GM20431 (cell line): ENCODE data around the gene MZF1.

Experiments used
- in situ Hi-C: fragments of 300-500 bp; cut with MseI, MboI; formaldehyde crosslinking; loops from one replicate; pipeline ENCODE4 v1.15.0; 2020; ENCODE audit warnings: low sequenced_read_pairs; ENCODE audit not compliant: unreplicated experiment

Gene MZF1

DNA sequence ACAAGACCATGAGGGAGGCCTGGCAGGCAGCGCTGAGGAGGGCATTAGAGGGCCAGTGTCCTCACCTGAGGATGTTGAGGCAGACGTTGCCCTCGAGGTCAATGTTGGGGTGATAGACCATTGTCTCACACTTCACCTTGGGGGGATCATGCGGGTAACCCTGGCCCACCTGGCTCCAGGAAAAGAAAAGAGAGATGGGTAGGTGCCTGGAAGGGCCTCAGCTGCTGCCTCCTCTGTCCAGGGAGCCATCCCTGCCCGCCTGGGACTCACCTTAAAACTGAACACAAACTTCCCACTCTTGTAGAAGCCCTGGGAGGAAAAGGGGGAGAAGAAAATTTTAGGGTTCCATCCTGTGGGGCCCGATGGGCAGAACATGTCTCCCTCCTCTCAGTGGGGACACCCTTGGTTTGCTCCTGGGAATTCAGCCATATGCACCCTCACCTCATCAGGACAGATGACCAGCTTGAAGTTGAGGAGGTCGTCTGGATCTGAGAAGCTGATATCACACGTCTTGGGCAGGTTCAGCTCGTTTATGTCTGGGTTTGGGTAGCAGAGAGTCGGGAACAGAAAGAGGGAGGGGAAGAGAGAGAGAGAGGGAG lies 16.4 kb downstream of the MZF1 start:
- in situ Hi-C loops, result no loop called here

DNA sequence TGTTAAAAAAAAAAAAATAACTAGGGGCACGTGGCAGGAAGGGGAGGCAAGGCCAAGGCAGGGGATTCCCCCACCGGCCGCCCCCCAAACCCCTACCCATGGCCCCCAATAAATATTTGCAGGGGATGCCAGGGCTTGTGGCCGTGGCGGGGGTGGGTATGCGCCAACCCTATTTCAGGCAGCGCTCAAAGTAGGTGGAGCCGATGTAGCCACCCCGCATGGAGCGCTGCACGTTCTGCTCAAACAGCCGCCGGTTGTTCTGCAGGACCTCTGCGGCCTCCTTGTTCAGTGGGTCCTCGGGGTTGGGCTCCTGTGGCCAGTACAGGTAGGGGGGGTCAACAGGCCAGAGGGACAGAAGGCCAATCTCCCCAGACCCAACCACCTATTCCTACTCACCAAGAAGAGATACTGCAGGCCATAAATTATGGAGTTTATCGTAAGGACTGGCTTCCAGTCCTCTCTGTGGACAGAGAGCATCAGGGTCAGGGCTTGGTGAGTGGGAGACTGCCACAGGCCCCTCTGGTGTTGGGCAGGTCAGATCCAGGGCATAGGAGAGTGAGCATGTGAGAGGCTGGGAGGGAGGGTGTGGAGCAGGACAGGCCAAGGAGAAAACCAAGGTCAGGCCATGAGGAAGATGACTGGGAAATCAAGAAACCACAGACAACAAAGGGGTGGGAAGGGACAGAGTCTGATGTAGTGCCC lies 17.1 kb downstream of the MZF1 start:
- in situ Hi-C loops, result no loop called here

DNA sequence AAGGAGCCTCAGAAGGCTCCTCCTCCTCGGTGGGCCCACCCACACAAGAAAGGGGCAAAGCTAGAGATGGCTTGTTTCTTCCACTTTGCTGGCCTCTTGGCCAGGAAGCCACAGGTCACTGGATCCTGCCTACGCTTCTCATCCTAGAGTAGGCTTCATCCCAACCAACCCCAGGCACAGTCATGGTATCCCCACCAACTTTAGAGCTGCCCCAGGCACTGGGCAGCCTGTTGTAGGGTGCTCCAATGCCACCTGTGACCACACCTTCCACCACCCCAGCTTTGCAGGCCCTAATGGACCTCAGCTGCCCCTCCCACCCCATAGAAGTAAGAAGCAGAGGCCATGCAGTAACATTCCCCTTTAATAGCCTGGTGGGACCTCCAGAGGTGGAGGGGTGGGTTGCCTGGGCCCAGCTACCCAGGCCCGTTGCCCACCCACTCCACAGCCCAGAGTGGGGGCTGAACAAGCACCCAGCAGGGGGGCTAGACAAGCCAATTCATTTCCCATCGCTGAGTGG lies 17.7 kb downstream of the MZF1 start:
- in situ Hi-C loops, result no loop called here

DNA sequence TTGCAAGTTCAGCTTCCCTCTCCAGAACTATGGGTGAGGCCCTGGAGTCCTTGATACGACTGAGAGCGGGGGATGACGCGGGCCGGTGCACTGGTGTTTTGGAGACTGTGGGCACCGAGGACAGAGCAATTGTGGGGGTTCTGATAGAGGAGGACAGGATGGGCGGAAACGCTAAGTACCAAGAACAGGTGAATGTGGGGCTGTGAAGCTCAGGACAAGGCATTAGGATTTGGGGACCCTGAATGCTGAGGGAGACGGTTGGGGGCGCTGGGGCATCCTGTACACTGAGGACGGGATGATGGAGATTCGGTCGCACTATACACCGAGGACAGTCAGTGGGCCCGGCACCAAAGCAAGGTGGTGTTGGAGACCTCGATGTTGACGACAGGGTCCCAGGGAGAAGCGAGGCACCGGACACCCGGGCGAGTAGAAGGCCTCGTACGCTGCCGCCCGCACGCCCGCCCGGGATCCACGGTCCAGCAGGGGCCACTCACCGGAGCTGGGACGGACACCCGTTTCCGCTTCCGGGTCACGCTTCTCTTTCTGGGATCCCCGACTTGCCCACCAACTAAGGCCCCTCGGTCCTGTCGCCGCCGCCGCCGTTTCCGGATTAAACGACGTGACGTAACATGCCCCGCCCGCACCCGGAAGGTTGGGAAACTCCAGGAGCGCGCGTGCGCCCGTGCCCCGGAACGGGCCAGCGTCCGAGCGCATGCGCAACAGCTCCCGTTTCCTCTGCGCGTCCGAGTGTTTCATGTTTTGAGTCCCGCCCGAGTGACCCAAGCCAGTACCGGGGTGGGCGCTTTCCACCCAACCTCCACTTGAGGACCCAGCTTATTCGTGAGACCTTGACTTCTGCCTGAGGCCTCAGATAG lies 18.4 kb downstream of the MZF1 start, which contains the start of gene CHMP2A:
Gene CHMP2A (minus strand): TSS at position 612 of the 875 bp plus-strand sequence. CDS start 893 bp downstream, outside the sequence.
- in situ Hi-C loops, result no loop called here

DNA sequence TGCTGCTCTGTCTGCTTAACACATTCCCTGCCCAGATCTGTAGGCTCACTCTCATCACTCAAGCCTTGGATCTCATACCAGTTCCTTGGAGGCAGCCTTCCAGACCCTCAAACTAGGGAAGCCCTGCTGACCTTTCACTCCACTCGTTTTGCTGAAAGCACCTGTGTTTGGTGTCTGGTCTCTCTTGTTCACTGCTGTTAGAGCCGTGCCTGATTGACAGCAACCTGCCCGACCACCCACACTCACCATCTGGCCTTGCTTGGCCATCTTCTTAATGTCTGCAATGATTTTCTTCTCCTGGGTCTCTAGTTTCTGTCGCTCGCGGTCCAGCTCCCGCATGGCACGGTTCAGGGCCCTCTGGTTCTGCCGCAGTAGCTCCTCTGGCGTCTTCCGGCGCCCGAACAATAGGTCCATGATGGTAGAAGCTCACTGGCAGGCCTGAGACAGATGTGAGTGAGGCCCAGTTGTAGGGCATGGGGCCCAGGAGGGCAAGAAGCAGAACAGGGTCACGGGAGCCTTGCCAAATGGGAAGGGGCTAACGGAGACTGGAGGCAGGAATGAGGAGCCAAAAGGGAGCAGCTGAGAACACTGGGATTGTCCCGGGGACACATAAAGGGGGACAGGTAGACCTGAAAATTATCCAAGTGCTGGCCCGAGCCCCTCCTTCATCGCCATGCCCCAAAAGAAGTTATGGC lies 19.2 kb downstream of the MZF1 start:
- in situ Hi-C loops, result no loop called here

DNA sequence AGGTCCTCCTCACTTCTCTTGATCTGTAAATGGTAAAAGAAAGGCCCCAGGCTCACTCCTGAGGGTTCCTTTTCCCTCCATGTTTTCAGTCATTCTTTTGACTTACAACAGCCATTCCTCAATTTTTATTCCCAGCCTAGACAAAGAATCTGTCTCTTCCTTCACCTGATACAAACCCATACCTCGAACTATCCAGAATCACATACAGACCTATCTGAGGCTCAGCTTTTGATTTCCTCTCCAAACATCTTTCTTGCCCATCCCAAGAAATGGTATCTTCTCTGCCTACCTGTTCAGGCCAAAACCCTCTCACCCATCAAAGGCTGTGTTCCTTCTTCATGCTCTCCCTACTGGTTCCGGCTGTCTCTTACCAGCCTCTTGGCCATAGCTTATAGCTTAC lies 20.5 kb downstream of the MZF1 start:
- in situ Hi-C loops, result no loop called here

DNA sequence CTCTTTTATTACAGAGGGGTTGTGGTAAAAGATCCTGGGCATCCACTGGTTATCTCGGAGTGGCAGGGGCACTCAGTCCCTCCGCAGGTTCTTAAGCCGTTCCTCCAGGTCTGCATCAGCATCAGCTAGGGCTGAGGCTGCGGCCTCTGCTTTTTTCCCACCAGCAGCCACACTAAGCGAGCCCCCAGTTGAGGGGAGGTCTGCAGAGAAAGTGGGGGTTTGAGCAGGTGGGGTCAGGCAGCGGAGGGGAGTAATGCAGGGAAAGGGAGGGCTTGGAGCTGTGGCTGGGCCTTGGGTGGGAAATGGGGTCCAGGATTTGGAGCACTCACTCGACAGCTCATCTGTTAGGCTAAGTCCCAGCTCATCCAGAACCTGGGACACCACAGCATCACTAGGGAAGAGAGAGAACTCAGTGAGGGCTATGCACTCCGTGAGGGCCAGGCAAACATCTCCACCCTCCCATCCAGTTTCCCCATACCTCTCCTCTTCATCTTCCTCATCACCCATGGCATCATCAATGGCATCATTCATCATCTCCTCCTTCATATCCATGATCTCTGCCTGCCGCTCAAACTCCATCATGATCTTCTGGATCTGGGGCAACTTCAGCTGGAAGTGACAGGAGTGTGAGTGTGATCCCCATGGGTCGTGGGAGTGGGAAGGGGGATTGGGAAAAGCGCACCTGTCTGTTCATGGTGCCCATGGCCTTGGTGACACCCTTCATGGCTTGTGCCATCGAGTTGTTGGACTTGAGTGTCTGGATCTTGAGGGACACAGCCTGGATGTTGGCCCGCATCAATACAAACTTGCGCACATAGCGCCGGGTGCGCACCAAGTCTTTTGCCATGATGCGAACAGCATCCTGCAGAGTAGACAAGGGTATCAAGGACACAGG lies 21.3 kb downstream of the MZF1 start:
- in situ Hi-C loops, result no loop called here

DNA sequence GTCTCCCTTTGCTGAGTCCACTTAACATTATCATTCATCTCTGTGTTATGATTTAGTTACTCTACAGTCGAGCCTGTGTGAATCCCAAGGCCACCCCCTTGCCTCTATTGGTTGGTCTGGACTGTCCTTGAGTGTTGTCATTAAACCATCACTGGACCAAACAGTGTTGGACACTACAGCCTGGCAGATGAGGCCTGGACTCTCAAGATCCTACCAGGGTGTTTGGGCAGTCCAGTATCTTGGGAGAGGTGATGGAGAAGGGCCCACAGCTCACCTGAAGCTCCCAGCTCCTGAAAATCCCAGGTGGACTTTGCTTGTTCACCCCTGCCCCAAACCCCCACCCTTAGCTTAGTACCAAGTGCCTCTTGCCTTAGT lies 22.0 kb downstream of the MZF1 start:
- in situ Hi-C loops, result no loop called here

DNA sequence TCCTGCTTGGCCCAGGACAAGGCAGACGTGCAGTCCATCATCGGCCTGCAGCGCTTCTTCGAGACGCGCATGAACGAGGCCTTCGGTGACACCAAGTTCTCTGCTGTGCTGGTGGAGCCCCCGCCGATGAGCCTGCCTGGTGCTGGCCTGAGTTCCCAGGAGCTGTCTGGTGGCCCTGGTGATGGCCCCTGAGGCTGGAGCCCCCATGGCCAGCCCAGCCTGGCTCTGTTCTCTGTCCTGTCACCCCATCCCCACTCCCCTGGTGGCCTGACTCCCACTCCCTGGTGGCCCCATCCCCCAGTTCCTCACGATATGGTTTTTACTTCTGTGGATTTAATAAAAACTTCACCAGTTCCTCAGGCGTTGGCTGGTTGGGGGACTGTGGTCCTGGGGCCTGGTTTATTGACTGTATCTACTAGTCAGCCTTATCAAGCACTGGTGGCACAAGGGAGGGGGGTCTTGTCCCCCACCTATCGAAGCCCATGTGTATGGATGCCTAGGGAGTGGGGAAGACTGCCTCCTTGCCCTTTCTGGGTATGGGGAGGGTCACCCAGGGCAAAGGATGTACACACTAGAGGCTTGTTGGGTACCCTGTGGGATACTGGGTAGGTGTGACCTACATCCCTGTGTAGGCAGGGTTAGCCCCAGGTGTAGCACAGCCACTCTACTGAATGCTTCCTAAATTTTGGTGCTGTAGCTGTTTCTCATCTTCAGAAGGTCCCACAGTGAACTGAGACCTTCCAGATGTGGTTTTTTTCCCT lies 22.6 kb downstream of the MZF1 start:
- in situ Hi-C loops, result no loop called here

DNA sequence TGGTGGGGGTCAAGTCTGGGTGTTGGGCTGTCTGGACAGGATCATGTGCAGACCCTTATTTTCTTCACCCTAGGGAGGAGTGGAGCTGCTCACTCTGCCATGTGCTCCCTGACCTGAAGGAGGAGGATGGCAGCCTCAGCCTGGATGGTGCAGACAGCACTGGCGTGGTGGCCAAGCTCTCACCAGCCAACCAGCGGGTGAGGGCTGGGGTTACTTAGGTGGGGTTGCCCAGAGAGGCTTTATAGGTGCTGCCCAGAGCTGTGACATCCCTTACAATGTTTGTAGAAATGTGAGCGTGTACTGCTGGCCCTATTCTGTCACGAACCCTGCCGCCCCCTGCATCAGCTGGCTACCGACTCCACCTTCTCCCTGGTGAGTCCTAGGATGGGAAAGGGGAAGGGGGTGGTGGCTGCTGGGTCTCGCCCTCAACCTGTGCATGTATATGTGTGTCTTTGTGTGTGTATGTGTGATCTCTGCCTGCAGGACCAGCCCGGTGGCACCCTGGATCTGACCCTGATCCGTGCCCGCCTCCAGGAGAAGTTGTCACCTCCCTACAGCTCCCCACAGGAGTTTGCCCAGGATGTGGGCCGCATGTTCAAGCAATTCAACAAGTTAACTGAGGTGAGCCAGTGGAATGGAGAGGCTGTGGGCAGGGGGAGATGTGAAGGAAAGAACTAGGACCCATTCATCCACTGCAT lies 23.3 kb downstream of the MZF1 start:
- in situ Hi-C loops, result no loop called here

DNA sequence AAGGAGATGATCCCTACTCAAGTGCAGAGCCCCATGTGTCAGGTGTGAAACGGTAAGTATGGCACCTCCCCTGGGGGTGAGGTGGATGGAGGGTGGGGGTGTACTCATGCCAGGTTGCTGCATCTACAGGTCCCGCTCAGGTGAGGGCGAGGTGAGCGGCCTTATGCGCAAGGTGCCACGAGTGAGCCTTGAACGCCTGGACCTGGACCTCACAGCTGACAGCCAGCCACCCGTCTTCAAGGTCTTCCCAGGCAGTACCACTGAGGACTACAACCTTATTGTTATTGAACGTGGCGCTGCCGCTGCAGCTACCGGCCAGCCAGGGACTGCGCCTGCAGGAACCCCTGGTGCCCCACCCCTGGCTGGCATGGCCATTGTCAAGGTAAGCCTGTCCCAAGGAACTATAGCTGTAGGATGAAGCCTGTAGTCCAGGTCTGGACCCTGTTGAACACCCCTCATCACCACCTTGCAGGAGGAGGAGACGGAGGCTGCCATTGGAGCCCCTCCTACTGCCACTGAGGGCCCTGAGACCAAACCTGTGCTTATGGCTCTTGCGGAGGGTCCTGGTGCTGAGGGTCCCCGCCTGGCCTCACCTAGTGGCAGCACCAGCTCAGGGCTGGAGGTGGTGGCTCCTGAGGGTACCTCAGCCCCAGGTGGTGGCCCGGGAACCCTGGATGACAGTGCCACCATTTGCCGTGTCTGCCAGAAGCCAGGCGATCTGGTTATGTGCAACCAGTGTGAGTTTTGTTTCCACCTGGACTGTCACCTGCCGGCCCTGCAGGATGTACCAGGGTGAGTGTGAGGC lies 24.1 kb downstream of the MZF1 start:
- in situ Hi-C loops, result no loop called here

DNA sequence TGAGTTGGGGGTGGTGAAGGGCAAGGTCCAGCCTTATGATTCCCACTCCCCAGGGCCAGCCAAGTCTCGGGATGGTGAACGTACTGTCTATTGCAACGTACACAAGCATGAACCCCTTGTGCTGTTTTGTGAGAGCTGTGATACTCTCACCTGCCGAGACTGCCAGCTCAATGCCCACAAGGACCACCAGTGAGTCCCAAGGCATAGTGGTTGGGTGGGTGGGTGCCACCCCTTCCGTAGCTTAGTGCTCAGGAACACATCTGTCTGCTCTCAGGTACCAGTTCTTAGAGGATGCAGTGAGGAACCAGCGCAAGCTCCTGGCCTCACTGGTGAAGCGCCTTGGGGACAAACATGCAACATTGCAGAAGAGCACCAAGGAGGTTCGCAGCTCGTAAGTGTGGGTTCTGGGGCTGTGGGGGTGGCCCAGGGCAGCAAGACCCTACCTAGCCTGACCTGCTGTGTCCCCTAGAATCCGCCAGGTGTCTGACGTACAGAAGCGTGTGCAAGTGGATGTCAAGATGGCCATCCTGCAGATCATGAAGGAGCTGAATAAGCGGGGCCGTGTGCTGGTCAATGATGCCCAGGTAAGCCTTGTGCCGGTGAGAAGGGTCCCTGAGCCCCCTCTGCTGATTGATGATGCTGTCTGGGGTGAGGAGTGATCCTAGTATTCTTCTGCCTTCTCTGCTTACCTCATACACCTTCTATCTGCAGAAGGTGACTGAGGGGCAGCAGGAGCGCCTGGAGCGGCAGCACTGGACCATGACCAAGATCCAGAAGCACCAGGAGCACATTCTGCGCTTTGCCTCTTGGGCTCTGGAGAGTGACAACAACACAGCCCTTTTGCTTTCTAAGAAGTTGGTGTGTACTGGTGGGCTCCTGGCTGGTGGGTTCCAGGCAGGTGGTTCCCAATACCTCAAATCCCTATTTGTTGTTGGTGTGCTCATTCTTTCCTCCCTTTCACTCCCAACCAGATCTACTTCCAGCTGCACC lies 25.5 kb downstream of the MZF1 start:
- in situ Hi-C loops, result no loop called here

DNA sequence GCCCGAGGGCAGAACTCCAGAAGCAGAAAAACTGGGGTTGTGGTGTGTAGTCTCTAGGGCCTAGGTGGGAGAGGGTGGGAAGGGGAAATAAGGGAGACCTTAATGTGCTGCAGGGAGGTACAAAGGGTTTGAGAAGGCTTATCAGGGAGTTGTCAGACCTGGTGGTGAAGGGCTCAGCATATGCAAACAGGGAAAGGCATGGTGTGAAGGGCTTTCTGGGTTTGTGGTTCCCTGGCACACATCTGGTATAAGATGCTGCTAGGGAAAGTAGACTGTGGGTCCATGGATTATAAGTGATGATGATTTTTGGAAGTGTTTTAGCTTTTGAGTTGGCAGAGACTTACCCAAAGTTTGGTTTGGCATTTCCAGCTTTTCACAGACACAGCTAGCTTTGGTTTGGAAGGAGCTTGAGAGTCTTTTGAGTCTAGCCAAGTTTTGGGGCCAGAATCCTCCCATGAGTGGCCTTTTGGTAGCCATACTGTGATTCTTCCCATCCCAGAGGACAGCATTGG lies 27.1 kb downstream of the MZF1 start:
- in situ Hi-C loops, result no loop called here

DNA sequence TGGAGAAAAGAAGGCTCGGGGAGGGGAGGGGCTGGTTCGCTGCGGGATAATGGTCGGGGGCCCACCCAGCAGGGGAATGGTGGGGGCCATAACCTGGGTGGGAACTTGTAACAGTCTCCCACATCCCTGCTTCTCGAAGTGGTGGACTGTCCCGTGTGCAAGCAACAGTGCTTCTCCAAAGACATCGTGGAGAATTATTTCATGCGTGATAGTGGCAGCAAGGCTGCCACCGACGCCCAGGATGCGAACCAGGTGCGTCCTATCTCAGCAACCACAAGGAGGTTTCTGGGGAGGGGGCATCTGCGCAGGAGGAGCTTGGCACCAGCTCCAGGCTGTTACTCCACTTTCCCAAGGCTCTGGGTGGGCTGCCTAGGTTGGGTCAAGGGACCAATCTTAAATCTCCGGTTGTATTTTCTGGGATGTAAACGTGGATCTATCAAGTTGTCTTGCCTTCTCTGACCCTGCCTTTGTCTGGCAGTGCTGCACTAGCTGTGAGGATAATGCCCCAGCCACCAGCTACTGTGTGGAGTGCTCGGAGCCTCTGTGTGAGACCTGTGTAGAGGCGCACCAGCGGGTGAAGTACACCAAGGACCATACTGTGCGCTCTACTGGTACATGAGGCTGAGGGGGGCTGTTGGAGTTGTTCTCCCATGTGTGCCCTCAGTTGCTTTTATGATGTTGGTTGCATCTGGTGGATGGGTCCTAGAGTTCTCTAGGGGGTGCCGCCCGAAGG lies 27.7 kb downstream of the MZF1 start:
- in situ Hi-C loops, result no loop called here

DNA sequence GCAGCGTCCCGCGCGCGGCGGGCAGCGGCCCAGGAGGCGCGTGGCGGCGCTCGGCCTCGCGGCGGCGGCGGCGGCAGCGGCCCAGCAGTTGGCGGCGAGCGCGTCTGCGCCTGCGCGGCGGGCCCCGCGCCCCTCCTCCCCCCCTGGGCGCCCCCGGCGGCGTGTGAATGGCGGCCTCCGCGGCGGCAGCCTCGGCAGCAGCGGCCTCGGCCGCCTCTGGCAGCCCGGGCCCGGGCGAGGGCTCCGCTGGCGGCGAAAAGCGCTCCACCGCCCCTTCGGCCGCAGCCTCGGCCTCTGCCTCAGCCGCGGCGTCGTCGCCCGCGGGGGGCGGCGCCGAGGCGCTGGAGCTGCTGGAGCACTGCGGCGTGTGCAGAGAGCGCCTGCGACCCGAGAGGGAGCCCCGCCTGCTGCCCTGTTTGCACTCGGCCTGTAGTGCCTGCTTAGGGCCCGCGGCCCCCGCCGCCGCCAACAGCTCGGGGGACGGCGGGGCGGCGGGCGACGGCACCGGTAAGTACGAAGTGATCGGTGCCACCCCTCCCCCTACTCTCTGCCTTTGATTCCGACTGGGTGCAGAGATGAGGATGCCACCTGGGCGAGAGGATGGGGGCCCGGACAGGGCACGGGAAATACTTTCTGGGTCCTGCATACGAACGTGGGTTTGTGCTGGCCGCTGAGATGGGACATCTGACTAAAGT lies 28.4 kb downstream of the MZF1 start:
- in situ Hi-C loops, result no loop called here
